GM21723 (cell line): ENCODE results near the gene RAMACL.
"Not testable (repeated sequence)": the region's sequence is repeated elsewhere in the genome, so short reads cannot be mapped to it uniquely, and the experiment has no call there.

Experiments used
- ATAC-seq: cut with Tn5 transposase; IDR thresholded peaks from one replicate; pipeline ENCODE4 v1.9.1; 2021; ENCODE audit warnings: mild to moderate bottlenecking, moderate library complexity; ENCODE audit not compliant: unreplicated experiment

Gene RAMACL

GRCh38 chr6:166586424-166587156, at the start of gene RAMACL:
Gene RAMACL, minus strand, starts transcription at chr6:166586678. Its CDS starts 201 bp downstream, at chr6:166586477.
- peak; percentile 71 for ATAC-seq

GRCh38 chr6:166635013-166635970, 48.8 kb upstream of the RAMACL start:
- no peak for ATAC-seq

- ATAC-seq, result not testable (repeated sequence)
Observed at GRCh38 chr6:166634581-166634980, 48.1 kb upstream of the RAMACL start.

GRCh38 chr6:166633732-166634535, 47.5 kb upstream of the RAMACL start:
- no peak for ATAC-seq

- no peak for ATAC-seq
Observed at GRCh38 chr6:166632731-166633130, 46.3 kb upstream of the RAMACL start.

GRCh38 chr6:166630462-166630861, 44.0 kb upstream of the RAMACL start:
- ATAC-seq, result no peak

GRCh38 chr6:166629628-166630027, 43.1 kb upstream of the RAMACL start:
- no peak for ATAC-seq

GRCh38 chr6:166627875-166628801, 41.7 kb upstream of the RAMACL start:
- peak; percentile 29 for ATAC-seq

GRCh38 chr6:166627033-166627874, 40.8 kb upstream of the RAMACL start, which contains the start of gene RPS6KA2:
Gene RPS6KA2, minus strand, starts transcription at chr6:166627251. Its CDS starts 232 bp downstream, at chr6:166627019.
- peak; percentile 91 for ATAC-seq

- ATAC-seq, result no peak
Observed at GRCh38 chr6:166626177-166627032, 39.9 kb upstream of the RAMACL start.

GRCh38 chr6:166625356-166625755, 38.9 kb upstream of the RAMACL start:
- ATAC-seq, result no peak

- no peak for ATAC-seq
Observed at GRCh38 chr6:166624275-166624674, 37.8 kb upstream of the RAMACL start.

- ATAC-seq, result no peak
Observed at GRCh38 chr6:166623318-166623717, 36.8 kb upstream of the RAMACL start.

GRCh38 chr6:166621114-166621540, 34.6 kb upstream of the RAMACL start:
- ATAC-seq, result no peak

- ATAC-seq, result no peak
Observed at GRCh38 chr6:166620478-166621113, 34.1 kb upstream of the RAMACL start.

GRCh38 chr6:166619912-166620311, 33.4 kb upstream of the RAMACL start:
- ATAC-seq, result no peak
